K562 (cell line): ENCODE results near the gene DGCR8. TPM values are rescaled to one million over a fixed set of nuclear protein-coding genes. Genes with fewer than 3 reads are reported as not detected.

Source experiments
- BACH1 ChIP-seq: fragments of 200-800 bp; sonication (Bioruptor generic); IDR thresholded peaks from 2 replicates; pipeline ENCODE4 v1.6.1; 2016; ENCODE audit warnings: missing genetic modification characterization, missing compliant biosample characterization
- E2F1 ChIP-seq: sonication (generic); formaldehyde crosslinking; IDR thresholded peaks from 2 replicates; pipeline ENCODE4 v1.8.1; 2023; ENCODE audit warnings: mild to moderate bottlenecking, missing genetic modification reagents, moderate library complexity
- GTF2A2 ChIP-seq: IDR thresholded peaks from 2 replicates; pipeline ENCODE4 v1.6.1; 2016; ENCODE audit warnings: mild to moderate bottlenecking, missing genetic modification characterization, missing compliant biosample characterization
- KDM2B ChIP-seq: fragments of 250-450 bp; sonication (Bioruptor Pico); IDR thresholded peaks from 2 replicates; pipeline ENCODE4 v1.8.0; 2021; ENCODE audit warnings: mild to moderate bottlenecking, moderate library complexity
- KLF13 ChIP-seq: fragments of 450-650 bp; IDR thresholded peaks from 2 replicates; pipeline ENCODE4 v1.6.1; 2016; ENCODE audit warnings: missing genetic modification characterization, low read depth, mild to moderate bottlenecking, missing compliant biosample characterization, moderate library complexity, borderline replicate concordance
- MTA1 ChIP-seq: fragments of 450-650 bp; IDR thresholded peaks from 2 replicates; pipeline ENCODE4 v1.6.1; 2017; ENCODE audit warnings: borderline replicate concordance
- MXD1 ChIP-seq: fragments of 250-450 bp; sonication (Bioruptor Pico); IDR thresholded peaks from 2 replicates; pipeline ENCODE4 v1.8.0; 2021; ENCODE audit warnings: borderline replicate concordance, mild to moderate bottlenecking, moderate library complexity; ENCODE audit not compliant: poor library complexity, severe bottlenecking
- MXI1 ChIP-seq: IDR thresholded peaks from 2 replicates; pipeline ENCODE4 v1.6.1; 2011; ENCODE audit warnings: low read depth, mild to moderate bottlenecking, improper control_type of control experiment, low read length
- MYC ChIP-seq, 2 experiments: fragments of 250-450 bp in 1 of 2; sonication (Bioruptor Pico) in 1 of 2; IDR thresholded peaks; 2 replicates each; pipeline versions ENCODE4 v1.5.1 to v1.6.1; 2012 to 2021; ENCODE audit warnings: low read depth in 2 of 2, borderline replicate concordance in 1 of 2, improper control_type of control experiment in 1 of 2, low read length in 1 of 2, mild to moderate bottlenecking in 1 of 2, moderate library complexity in 1 of 2
- NKRF ChIP-seq: fragments of 450-650 bp; IDR thresholded peaks from 2 replicates; pipeline ENCODE4 v1.6.1; 2016; ENCODE audit warnings: borderline replicate concordance
- OTX1 ChIP-seq: fragments of 450-650 bp; formaldehyde crosslinking; IDR thresholded peaks from 2 replicates; pipeline ENCODE4 v1.4.0; 2022; ENCODE audit warnings: mild to moderate bottlenecking
- PHTF2 ChIP-seq: fragments of 250-450 bp; sonication (Bioruptor Pico); IDR thresholded peaks from 2 replicates; pipeline ENCODE4 v1.5.0; 2021; ENCODE audit warnings: mild to moderate bottlenecking
- SIN3A ChIP-seq, 2 experiments: fragments of 150-350 bp in 1 of 2; IDR thresholded peaks; 2 replicates each; pipeline ENCODE4 v1.6.1; 2011 to 2016; ENCODE audit warnings: borderline replicate concordance in 2 of 2, low read depth in 2 of 2, low read length in 2 of 2, mild to moderate bottlenecking in 2 of 2, moderate library complexity in 2 of 2; ENCODE audit not compliant: control insufficient read depth in 1 of 2
- SMAD2 ChIP-seq: fragments of 150-350 bp; IDR thresholded peaks from 2 replicates; pipeline ENCODE4 v1.6.1; 2014; ENCODE audit warnings: low read depth, mild to moderate bottlenecking, low read length
- SUPT5H ChIP-seq: fragments of 450-650 bp; IDR thresholded peaks from 2 replicates; pipeline ENCODE4 v1.6.1; 2016
- TBL1XR1 ChIP-seq, 2 experiments: IDR thresholded peaks; 2 replicates each; pipeline ENCODE4 v1.6.1; 2012; ENCODE audit warnings: improper control_type of control experiment in 2 of 2, low read length in 2 of 2, mild to moderate bottlenecking in 1 of 2
- ZBTB2 ChIP-seq: fragments of 450-650 bp; IDR thresholded peaks from 2 replicates; pipeline ENCODE4 v1.6.1; 2016; ENCODE audit warnings: antibody characterized with exemption
- ZFP36 ChIP-seq: fragments of 150-350 bp; IDR thresholded peaks from 2 replicates; pipeline ENCODE4 v1.6.1; 2018; ENCODE audit warnings: low read length, low read depth; ENCODE audit not compliant: partially characterized antibody
- ZNF75A ChIP-seq: fragments of 450-650 bp; formaldehyde crosslinking; IDR thresholded peaks from 2 replicates; pipeline ENCODE4 v1.4.0; 2020; ENCODE audit warnings: mild to moderate bottlenecking
- ZNF764 ChIP-seq: fragments of 250-450 bp; sonication (Bioruptor Pico); IDR thresholded peaks from 2 replicates; pipeline ENCODE4 v1.4.0; 2020; ENCODE audit warnings: low read depth, mild to moderate bottlenecking, moderate library complexity
- polyA plus RNA-seq, 8 experiments: library from polyadenylated mRNA; depleted of rRNA in 4 of 8; stranded (reverse) in 5 of 8; unstranded in 3 of 8; fragments of >200 nt; fragmentation: Nextera tagmentation in 2 of 8; fragmentation: Illumina TruSeq in 1 of 8; extraction: Ambion mirVana in 2 of 8; extraction: Trizol in 1 of 8; gene quantifications; 2 replicates each; pipeline versions ENCODE4 v1.2.1 to v1.2.3, GENCODE V29; 2011 to 2014; ENCODE audit warnings: inconsistent platforms in 1 of 8, missing spikeins in 1 of 8
- total RNA-seq, 7 experiments: library from RNA; depleted of rRNA in 6 of 7; stranded (reverse); fragments of >200 nt in 6 of 7; fragmentation: Illumina TruSeq in 2 of 7; extraction: Trizol in 2 of 7; gene quantifications; 2 replicates each; pipeline versions ENCODE4 v1.2.1 to v1.2.3, GENCODE V29; 2011 to 2021; ENCODE audit warnings: low replicate concordance in 1 of 7

DGCR8 gene
- total and polyA plus RNA-seq, 9 of the 15 experiments (the other 6 are each of a cell fraction or from before 2014, with no cell fraction given), result 5.9 to 144 (median 80.1) TPM

GRCh38 chr22:20117633-20118299 lies 37.7 kb downstream of the DGCR8 start (continued):
- TF ChIP-seq SUPT5H (peak; percentile 79), ZBTB2 (peak; percentile 48; the same call in 1 of the 2 replicates), GTF2A2 (peak; percentile 85), TBL1XR1 (IDR thresholded peaks at IDR 0.05; ENCODE audit: low read length in 2 of 2) (peak; percentile 22 to 45; a peak in 1 of 4 replicates), PHTF2 (0 out of 2 replicates have a peak, but pooled peaks have one; percentile 8), BACH1 (tag) (no peak), MYC (IDR thresholded peaks at IDR 0.05; ENCODE audit: low read depth, low read length) (peak; percentile 9; the same call in 1 of the 2 replicates), MYC (CRISPR knock-in tag; IDR thresholded peaks at IDR 0.05; ENCODE audit: borderline replicate concordance, low read depth) (peak; percentile 99), SMAD2 (no peak), NKRF (peak; percentile 97), OTX1 (CRISPR knock-in tag) (no peak), MTA1 (no peak), ZFP36 (no peak), SIN3A (IDR thresholded peaks at IDR 0.05; ENCODE audit: borderline replicate concordance in 2 of 2, control insufficient read depth in 1 of 2, low read depth in 2 of 2, low read length in 2 of 2) (peak in 1 of 2 experiments; percentile 85; a peak in 2 of 4 replicates), MXD1 (peak; percentile 90), KDM2B (CRISPR knock-in tag) (peak; percentile 38; the same call in 1 of the 2 replicates), KLF13 (tag) (peak; percentile 50; the same call in 1 of the 2 replicates), ZNF75A (CRISPR knock-in tag) (no peak), E2F1 (CRISPR knock-in tag) (peak; percentile 85), MXI1 (peak; percentile 52), ZNF764 (CRISPR knock-in tag) (peak; percentile 13; the same call in 1 of the 2 replicates)
